ENCODE data around the gene CENPO.

The CENPO gene

GRCh38 chr2:24863641-24864040, 70.4 kb downstream of the CENPO start:
- no peak for DNase-seq (ENCODE audit: low read depth)

- no peak for DNase-seq (ENCODE audit: low read depth)
Observed at GRCh38 chr2:24866946-24867345, 73.7 kb downstream of the CENPO start.

DNA sequence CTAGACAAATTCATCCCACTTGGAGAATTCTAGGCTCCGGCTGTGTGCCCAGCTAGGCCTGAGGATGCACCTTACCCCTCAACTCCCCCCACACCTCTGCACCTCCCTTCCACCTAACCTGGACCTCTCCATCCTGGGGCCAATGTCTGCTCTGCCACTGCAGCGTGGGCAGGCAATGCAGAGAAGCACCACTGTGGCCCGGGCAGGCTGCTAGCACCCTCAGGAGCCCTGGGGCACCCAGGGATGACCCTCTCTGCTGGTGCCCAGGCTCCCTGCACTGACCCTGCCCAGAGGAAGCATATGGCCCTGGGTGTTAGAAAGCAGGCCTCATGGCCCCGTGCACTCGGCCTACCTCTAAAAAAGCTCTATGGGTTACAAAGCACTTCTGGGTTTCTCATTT, 77.2 kb downstream of the CENPO start:
- no peak for DNase-seq (ENCODE audit: low read depth)

DNA sequence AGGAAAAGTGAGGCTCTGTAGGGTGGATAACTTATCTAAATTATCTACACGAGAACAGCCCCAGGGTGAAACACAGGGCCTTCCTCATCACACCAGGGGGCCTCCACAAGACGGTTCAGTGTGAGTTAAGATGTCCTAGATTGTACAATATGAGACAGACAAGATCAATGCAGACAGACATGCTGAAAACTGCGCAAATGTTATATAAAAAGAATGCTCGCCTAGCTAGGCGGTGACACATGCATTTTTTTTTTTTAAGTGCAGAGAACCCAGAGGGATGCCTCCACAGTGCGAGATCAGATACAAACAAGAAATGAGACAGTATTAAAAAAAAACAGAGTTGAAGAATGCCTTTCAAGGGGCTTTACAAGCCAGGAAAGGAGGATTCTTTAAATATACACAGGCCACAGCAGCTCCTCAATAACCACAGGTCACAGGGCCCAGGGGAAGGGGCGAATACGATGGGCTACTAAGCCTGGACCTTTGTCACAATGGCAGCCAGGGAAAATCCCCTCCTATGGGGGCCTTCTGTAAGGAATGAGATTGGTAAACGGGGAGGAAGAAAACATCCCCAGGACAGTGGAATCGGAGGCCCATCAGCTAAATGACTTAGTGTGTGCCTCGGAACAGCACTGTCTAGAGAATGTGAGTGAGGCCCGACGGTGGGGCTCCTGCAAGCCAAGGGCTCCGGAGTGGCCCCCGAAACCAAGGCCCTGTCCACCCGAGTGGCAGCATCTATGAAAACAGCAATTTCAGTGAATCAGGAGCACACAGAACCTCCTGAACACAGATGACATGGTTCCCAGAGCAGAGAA, 77.9 kb downstream of the CENPO start:
- no peak for DNase-seq (ENCODE audit: low read depth)

GRCh38 chr2:24871852-24872333, 78.7 kb downstream of the CENPO start:
- no peak for DNase-seq (ENCODE audit: low read depth)

All from HS-27A (cell line).